Neural progenitor cell (in vitro differentiated cells): ENCODE data around the gene RHPN2. TPM values are rescaled to one million over a fixed set of nuclear protein-coding genes. Genes with fewer than 3 reads are reported as not detected.
"Not testable (repeated sequence)": the region's sequence is repeated elsewhere in the genome, so short reads cannot be mapped to it uniquely, and the experiment has no call there.

Experiments
- DNase-seq: peaks from one replicate; pipeline ENCODE4 v3.0.0-alpha.2; 2016; ENCODE audit warnings: low spot score
- H2AFZ ChIP-seq: fragments of 200-600 bp; sonication (generic); replicated peaks from 2 replicates; pipeline ENCODE4 v1.6.1; 2016; ENCODE audit warnings: antibody characterized with exemption
- H3F3A ChIP-seq: fragments of 200-600 bp; sonication (generic); 2 replicates; pipeline ENCODE4 v1.6.1; 2016; ENCODE audit warnings: antibody characterized with exemption, low read depth
- H3K27ac ChIP-seq: fragments of 200-600 bp; sonication (generic); 2 replicates; pipeline ENCODE4 v1.5.1; 2016; ENCODE audit warnings: mild to moderate bottlenecking
- H3K27me3 ChIP-seq: fragments of 200-600 bp; sonication (generic); 2 replicates; pipeline ENCODE4 v1.6.1; 2016; ENCODE audit warnings: mild to moderate bottlenecking, moderate library complexity
- H3K36me3 ChIP-seq: fragments of 200-600 bp; sonication (generic); 2 replicates; pipeline ENCODE4 v1.5.1; 2016
- H3K4me1 ChIP-seq: fragments of 200-600 bp; sonication (generic); 2 replicates; pipeline ENCODE4 v1.6.1; 2016; ENCODE audit warnings: mixed run types
- H3K4me2 ChIP-seq: fragments of 200-600 bp; sonication (generic); 2 replicates; pipeline ENCODE4 v1.6.1; 2016
- H3K4me3 ChIP-seq: fragments of 200-600 bp; sonication (generic); 2 replicates; pipeline ENCODE4 v1.5.1; 2016
- H3K79me2 ChIP-seq: fragments of 200-600 bp; sonication (generic); 2 replicates; pipeline ENCODE4 v1.6.1; 2016; ENCODE audit warnings: low read depth
- H3K9ac ChIP-seq: fragments of 200-600 bp; sonication (generic); 2 replicates; pipeline ENCODE4 v1.6.1; 2016
- H3K9me3 ChIP-seq: fragments of 200-600 bp; sonication (generic); 2 replicates; pipeline ENCODE4 v1.5.1; 2016; ENCODE audit warnings: low read depth
- H4K20me1 ChIP-seq: fragments of 200-600 bp; sonication (generic); 2 replicates; pipeline ENCODE4 v1.6.1; 2016; ENCODE audit warnings: low read depth
- H3K27ac Mint-ChIP-seq: 3 replicates; pipeline ENCODE4 v1.8.0; 2021; ENCODE audit warnings: mixed read lengths
- H3K27me3 Mint-ChIP-seq: 2 replicates; pipeline ENCODE4 v1.8.0; 2022; ENCODE audit warnings: low read depth, mild to moderate bottlenecking, inconsistent platforms, moderate library complexity, mixed read lengths; ENCODE audit not compliant: insufficient read depth
- H3K36me3 Mint-ChIP-seq: 3 replicates; pipeline ENCODE4 v1.8.0; 2021; ENCODE audit warnings: mixed read lengths
- H3K4me1 Mint-ChIP-seq: 3 replicates; pipeline ENCODE4 v1.8.0; 2021; ENCODE audit warnings: mixed read lengths
- H3K4me3 Mint-ChIP-seq: 3 replicates; pipeline ENCODE4 v1.8.0; 2021; ENCODE audit warnings: mild to moderate bottlenecking, moderate library complexity, mixed read lengths
- H3K9me3 Mint-ChIP-seq: 3 replicates; pipeline ENCODE4 v1.8.0; 2020; ENCODE audit warnings: mixed read lengths
- CTCF ChIP-seq: fragments of 200-600 bp; sonication (generic); IDR thresholded peaks from 2 replicates; pipeline ENCODE4 v1.5.1; 2017; ENCODE audit warnings: antibody characterized with exemption, mild to moderate bottlenecking
- EZH2 ChIP-seq: fragments of 200-600 bp; sonication (generic); IDR thresholded peaks from 2 replicates; pipeline ENCODE4 v1.6.1; 2017; ENCODE audit warnings: antibody characterized with exemption, mild to moderate bottlenecking, moderate library complexity
- EZH2phosphoT487 ChIP-seq: fragments of 200-600 bp; sonication (generic); IDR thresholded peaks from 2 replicates; pipeline ENCODE4 v1.6.1; 2017; ENCODE audit warnings: antibody characterized with exemption
- total RNA-seq: library from RNA; depleted of rRNA; stranded (reverse); fragments of >200 nt; gene quantifications from 2 replicates; pipeline ENCODE4 v1.2.3, GENCODE V29; 2015; ENCODE audit warnings: low replicate concordance

Gene RHPN2
- total RNA-seq, 1 donor from 2014 or later = 27.0 TPM

DNA sequence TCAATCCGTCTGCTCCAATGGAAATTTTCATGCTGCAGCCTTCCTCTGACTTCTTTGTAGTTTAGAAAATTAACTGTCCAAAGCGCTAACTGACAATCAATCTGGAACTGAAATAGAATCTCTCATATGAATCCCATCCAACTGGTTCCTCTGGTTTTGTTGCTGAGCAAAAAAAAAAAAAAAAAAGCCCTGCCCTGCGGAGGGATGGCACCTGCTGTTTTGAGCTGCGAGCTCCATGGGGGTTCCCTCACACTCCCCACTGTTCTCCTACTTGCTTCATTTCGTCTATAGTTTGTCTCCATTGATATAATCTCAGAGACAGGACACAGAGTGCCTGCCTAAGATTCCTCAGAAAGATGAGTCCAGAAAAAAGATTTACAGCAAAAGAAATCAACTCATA, 59.2 kb downstream of the RHPN2 start:
- Mint-ChIP-seq H3K4me1 (peaks cover 3% of the 10 kb centered on the region), H3K4me3 (no peak overlapping the region), H3K36me3 (peaks cover 11% of the 10 kb centered on the region), H3K27ac (peak overlapping the region; percentile 46), H3K27me3 (no peaks in the 10 kb centered on the region), H3K9me3 (no peaks in the 10 kb centered on the region)
- Histone ChIP-seq H3K27ac (no peak overlapping the region), H3K4me2 (no peak overlapping the region), H3K27me3 (no peaks in the 10 kb centered on the region), H3K4me1 (peaks cover 3% of the 10 kb centered on the region), H4K20me1 (no peaks in the 10 kb centered on the region), H3K9me3 (no peaks in the 10 kb centered on the region), H3K9ac (no peak overlapping the region), H3K36me3 (no peaks in the 10 kb centered on the region), H2AFZ (no peak overlapping the region), H3K79me2 (no peaks in the 10 kb centered on the region), H3F3A (no peaks in the 10 kb centered on the region), H3K4me3 (no peak overlapping the region)
- TF ChIP-seq EZH2 = no peak
- no peak for TF ChIP-seq EZH2phosphoT487
- TF ChIP-seq CTCF = no peak
- no peak for DNase-seq

GRCh38 chr19:33003424-33004024, 61.2 kb downstream of the RHPN2 start:
- H3K4me2 ChIP-seq, H4K20me1 ChIP-seq, H3K27me3 Mint-ChIP-seq, H3K4me3 ChIP-seq, DNase-seq, H3K27ac ChIP-seq, H3K27ac Mint-ChIP-seq, H3K4me1 ChIP-seq, H3K79me2 ChIP-seq, H2AFZ ChIP-seq, H3K9me3 ChIP-seq, H3K9ac ChIP-seq, H3K4me3 Mint-ChIP-seq, H3K4me1 Mint-ChIP-seq, H3K27me3 ChIP-seq, H3K36me3 ChIP-seq, H3K9me3 Mint-ChIP-seq, H3F3A ChIP-seq: not testable (repeated sequence)
- H3K36me3 Mint-ChIP-seq = peaks cover 12% of the 10 kb centered on the region

- H2AFZ ChIP-seq, DNase-seq, H3K27ac ChIP-seq, H3F3A ChIP-seq, H3K79me2 ChIP-seq, H3K9me3 ChIP-seq, H3K4me2 ChIP-seq, H3K27ac Mint-ChIP-seq, H3K4me3 Mint-ChIP-seq, H3K4me3 ChIP-seq, H3K4me1 Mint-ChIP-seq, H3K4me1 ChIP-seq, H3K27me3 Mint-ChIP-seq, H3K9me3 Mint-ChIP-seq, H4K20me1 ChIP-seq, H3K27me3 ChIP-seq, H3K9ac ChIP-seq, H3K36me3 ChIP-seq: not testable (repeated sequence)
- peaks cover 16% of the 10 kb centered on the region for H3K36me3 Mint-ChIP-seq
Measured at GRCh38 chr19:33002126-33002865, 62.4 kb downstream of the RHPN2 start.

- peaks cover 19% of the 10 kb centered on the region for H3K36me3 Mint-ChIP-seq
- Histone ChIP-seq H3K79me2 (no peaks in the 10 kb centered on the region), H3K4me2 (no peak overlapping the region), H3K9me3 (no peaks in the 10 kb centered on the region), H3F3A (no peaks in the 10 kb centered on the region), H2AFZ (no peak overlapping the region), H3K4me3 (no peak overlapping the region), H3K36me3 (no peaks in the 10 kb centered on the region), H3K4me1 (peaks cover 3% of the 10 kb centered on the region), H4K20me1 (no peaks in the 10 kb centered on the region), H3K9ac (no peak overlapping the region), H3K27me3 (no peaks in the 10 kb centered on the region), H3K27ac (no peak overlapping the region)
- H3K27me3 Mint-ChIP-seq = peaks cover 2% of the 10 kb centered on the region
- H3K9me3 Mint-ChIP-seq = no peaks in the 10 kb centered on the region
- no peak for TF ChIP-seq CTCF
- TF ChIP-seq EZH2 = no peak
- TF ChIP-seq EZH2phosphoT487 = no peak
- peaks cover 3% of the 10 kb centered on the region for H3K4me1 Mint-ChIP-seq
- peak overlapping the region; percentile 54 for H3K27ac Mint-ChIP-seq
- no peak for DNase-seq
- H3K4me3 Mint-ChIP-seq = no peak overlapping the region
Measured at GRCh38 chr19:33000910-33001309, 63.8 kb downstream of the RHPN2 start.
